NCI-H1048 (cell line): ENCODE data around the gene CDC42SE1.

Experiments used
- DNase-seq: peaks from one replicate; lab custom pipeline; 2025; lab: John Stamatoyannopoulos, UW

Gene CDC42SE1

DNA sequence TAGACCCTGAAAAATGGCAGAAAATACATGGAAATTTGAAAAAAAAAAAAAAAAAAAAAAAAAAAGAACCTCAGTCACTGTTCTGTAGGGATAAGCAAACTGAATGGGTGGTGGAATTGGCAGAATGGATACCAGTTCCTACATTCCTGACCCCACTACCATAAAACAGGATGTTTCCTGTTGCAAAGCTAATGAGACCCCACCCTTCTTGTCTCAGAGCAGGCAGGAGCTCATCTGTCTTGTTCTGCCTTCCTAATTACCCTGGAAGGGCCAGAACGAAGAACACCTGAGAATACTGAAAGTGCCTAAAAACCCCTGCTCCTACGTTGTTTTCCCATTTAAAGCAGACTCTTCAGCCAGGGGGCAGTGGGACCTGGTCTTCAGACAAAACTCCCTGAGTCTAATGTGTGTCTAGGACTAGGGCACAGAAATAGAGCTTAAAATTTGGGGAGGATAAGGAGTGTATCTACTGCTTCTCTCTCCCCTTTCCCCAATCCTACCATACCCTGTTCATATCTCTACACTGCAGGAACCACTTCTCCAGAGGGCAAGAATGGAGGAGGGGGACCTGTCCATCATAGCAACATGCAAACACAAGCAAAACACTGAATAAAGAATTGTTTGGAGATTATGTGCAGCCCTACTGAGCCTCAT lies 7.9 kb downstream of the CDC42SE1 start:
- no peak for DNase-seq

DNA sequence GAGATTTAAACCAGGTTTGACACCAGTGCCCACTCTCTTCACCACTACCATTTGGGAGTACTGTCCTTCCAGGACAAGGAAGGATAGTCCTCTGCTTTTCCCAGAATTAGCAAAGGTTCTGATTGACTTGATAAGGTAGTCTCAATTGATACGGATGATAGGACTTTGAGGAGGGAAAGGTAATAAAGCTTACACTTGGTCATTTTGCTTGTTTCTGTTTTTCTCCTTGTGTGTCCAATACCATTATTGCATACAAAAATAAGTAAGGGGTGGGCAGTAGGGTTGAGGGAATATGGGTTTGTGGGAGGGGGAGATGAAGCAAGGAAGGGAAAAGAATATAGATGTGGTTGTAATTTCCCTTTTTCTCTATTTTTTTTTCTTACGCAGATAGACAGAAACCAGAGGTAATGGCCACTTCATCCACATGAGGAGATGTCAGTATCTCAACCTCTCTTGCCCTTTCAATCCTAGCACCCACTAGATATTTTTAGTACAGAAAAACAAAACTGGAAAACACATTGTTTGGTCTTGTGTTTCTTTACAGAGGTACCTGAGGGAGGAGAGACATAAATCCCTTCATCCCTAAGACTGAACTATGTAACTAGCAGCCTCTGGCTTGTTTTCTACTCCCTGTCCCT lies 9.3 kb downstream of the CDC42SE1 start:
- DNase-seq: no peak

DNA sequence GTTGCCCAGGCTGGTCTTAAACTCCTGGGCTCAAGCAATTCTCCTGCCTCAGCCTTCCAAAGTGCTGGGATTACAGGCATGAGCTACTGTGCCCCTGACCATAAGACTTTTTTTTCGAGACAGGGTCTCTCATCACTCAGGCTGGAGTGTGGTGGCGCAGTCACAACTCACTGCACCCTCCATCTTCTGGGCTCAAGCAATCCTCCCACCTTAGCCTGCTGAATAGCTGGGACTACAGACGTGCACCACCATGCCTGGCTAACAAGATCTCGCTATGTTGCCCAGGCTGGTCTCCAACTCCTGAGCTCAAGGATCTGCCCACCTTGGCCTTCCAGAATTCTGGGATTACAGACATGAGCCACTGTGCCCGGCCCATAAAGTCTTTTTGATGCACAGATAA lies 10.0 kb downstream of the CDC42SE1 start:
- DNase-seq: no peak

DNA sequence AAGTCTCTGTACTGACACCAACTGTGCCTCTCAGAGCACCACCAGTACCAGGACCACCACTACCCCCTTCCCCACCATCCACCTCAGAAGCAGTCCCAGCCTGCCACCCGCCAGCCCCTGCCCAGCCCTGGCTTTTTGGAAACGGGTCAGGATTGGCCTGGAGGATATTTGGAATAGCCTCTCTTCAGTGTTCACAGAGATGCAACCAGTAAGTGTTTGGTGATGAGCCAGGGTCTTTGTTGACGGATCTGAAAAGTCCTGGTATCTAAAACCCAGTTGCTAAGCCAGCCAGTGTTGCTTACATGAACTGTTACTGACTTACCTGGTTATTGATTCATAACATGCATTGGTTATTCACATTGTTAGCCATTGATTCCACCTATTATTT lies 10.8 kb downstream of the CDC42SE1 start:
- DNase-seq: no peak

DNA sequence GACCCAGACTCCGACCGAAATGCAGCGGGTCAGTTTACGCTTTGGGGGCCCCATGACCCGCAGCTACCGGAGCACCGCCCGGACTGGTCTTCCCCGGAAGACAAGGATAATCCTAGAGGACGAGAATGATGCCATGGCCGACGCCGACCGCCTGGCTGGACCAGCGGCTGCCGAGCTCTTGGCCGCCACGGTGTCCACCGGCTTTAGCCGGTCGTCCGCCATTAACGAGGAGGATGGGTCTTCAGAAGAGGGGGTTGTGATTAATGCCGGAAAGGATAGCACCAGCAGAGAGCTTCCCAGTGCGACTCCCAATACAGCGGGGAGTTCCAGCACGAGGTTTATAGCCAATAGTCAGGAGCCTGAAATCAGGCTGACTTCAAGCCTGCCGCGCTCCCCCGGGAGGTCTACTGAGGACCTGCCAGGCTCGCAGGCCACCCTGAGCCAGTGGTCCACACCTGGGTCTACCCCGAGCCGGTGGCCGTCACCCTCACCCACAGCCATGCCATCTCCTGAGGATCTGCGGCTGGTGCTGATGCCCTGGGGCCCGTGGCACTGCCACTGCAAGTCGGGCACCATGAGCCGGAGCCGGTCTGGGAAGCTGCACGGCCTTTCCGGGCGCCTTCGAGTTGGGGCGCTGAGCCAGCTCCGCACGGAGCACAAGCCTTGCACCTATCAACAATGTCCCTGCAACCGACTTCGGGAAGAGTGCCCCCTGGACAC lies 11.3 kb downstream of the CDC42SE1 start:
- no peak for DNase-seq

DNA sequence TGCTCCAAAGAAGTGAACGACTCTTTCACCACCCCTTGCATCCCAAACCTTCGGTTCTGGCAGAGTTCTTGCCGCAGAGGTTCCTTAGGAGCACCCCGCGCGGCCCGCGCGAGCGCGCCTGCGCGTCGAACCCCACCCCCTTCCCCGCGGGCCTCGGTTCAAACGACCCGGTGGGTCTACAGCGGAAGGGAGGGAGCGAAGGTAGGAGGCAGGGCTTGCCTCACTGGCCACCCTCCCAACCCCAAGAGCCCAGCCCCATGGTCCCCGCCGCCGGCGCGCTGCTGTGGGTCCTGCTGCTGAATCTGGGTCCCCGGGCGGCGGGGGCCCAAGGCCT lies 11.9 kb downstream of the CDC42SE1 start, which contains the start of gene C1orf56:
C1orf56 (plus strand) TSS at position 161 of the 334 bp plus-strand sequence; CDS start at position 258, 97 bp downstream.
- peak; percentile 55 for DNase-seq

DNA sequence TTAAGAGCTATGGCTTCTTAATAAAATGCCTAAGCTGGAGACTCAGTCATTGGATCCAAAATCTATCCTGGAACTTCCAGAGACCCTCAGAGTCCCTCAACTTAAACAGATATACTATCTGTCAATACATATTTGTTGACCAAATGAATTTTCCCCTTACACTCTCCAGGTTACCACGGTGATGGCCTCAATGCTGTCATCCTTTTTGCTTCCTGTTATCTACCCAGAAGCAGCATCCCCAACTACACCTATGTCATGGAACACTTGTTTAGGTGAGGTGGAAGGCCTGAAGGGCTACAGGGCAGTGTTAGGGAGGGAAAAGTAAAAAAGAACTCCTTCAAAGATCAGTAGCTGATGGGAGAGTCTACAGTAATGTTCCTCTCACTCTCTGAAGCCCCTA lies 16.3 kb downstream of the CDC42SE1 start:
- no peak for DNase-seq

DNA sequence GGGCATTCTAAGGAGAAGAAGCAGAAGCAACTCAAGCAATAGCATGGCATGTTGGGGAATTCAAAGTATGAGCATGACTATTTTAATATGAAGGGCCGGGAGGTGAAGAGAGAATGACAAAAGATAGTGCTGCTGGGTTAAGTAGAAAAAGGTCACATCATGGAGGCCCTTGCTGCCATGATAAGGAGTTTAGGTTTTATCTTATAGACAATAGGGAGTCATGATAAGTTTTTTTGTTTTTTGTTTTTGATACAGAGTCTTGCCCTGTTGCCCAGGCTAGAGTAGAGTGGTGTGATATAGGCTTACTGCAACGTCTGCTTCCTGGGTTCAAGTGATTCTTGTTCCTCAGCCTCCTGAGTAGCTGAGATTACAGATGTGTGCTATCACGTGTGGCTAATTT lies 19.9 kb downstream of the CDC42SE1 start:
- DNase-seq: no peak

DNA sequence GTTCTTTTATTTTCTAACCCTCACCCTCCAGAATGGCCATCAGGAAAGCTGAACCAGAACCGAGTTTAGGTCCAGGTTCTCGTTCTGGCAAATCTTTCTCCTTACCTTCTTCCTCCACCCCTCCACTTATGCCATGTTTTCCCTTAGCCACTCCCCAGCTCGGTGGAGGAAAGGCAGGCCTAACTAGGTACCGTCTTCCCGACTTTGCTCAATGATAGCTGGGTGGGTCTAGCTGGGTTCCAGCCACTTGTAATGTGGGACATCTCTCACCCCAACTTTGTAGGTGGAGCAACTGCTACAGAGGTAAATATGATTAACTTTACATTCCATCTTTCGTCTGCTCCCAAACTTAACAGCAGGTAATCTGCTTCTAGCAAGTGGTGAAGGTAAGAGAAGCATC lies 22.4 kb downstream of the CDC42SE1 start:
- DNase-seq: no peak

DNA sequence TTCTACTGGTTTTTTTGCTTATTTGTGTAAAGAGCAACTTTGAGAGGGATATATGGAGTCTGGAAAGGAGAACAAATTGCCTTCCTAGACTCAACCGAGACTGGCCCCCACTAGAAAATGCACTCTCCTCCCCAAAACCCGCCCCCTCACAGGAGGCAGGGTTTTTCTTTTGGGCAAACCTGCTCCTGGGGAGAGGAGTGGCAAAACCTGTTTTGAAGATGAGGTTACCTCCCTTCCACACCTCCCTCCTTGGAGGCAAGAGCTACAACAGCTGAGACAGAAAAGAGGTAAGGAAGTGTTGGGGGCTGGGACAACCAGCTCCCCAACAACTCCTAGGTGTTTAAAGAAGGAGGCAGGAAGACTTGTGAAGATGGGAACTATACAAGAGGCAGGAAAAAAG lies 23.1 kb downstream of the CDC42SE1 start, which contains the start of gene BNIPL:
BNIPL (plus strand) TSS at position 231 of the 400 bp plus-strand sequence; CDS start at position 371, 140 bp downstream.
- DNase-seq: no peak

DNA sequence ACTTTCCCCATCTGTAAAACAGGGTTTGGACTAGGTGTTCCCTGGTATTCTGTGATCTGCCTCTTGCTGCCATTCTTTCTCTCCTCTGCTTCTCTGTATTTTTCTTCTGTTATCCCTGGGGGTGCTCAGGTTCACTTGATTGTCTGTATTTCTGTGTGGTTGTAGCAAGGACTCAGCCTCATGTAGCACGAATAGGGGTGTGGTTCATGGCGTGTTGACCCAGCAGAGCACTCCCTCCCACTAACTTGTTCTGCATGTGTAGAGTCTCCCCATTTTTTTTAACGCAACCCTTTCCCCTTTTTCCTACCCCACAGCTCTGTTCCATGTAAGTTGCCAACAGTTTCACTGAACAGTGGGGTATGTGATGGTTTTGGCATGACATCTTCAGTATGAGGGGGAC lies 24.3 kb downstream of the CDC42SE1 start:
- DNase-seq: no peak

DNA sequence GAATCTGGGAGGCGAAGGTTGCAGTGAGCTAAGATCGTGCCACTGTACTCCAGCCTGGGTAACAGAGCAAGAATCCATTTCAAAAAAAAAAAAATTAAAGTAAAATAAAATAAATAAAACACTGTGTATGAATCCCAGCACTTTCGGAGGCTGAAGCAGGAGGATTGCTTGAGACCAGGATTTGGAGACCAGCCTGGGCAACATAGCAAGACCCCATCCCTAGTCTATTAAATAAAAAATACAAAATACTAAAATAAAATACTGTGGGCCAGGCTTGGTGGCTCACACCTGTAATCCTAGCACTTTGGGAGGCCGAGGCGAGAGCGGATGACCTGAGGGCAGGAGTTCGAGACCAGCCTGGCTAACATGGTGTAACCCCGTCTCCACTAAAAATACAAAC lies 27.3 kb downstream of the CDC42SE1 start:
- DNase-seq: no peak

DNA sequence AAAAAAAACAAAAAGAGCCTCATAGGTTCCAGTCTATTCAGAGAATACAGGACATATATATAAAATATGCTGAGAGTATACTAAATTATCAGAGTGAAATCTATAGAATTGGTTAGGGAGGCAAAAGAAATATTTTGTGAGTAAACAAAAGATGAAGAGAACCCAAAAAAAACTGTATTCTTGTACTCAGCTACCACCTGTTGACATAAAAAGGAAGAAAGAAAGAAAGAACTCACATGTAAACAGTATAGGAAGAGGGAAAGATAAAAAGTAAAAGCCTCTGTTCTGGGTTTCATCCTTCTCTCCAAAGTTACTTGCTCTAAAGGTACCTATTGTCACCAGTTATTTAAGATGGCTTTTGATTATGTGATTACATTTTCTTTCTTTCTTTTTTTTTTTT lies 33.0 kb downstream of the CDC42SE1 start:
- DNase-seq: no peak

DNA sequence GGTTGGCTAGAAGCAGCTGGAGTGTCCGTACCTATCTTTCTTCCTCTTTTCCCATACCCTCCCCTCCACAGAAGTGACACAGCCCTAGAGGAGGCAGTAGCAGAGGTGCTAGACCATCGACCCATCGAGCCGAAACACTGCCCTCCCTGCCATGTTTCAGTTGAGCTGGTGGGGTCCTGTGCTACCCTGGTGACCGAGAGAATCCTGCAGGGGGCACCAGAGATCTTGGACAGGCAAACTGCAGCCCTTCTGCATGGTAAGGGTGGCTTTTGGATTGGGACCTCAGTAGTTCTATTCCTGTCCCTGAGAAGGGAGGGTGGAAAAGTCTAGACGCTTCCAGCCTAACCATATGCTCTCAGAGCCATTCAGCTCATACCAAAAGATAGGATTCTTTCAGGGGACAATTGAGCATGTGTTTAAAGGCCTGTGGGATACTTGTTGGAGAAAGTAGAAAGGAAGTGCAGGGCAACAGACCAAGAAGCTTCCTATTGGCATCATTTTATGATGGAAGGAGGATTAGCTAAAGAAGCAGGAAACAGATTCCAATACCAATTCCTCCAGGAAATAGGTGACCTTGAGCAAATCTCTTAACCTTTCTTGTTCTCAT lies 34.8 kb downstream of the CDC42SE1 start:
- DNase-seq: peak; percentile 23

DNA sequence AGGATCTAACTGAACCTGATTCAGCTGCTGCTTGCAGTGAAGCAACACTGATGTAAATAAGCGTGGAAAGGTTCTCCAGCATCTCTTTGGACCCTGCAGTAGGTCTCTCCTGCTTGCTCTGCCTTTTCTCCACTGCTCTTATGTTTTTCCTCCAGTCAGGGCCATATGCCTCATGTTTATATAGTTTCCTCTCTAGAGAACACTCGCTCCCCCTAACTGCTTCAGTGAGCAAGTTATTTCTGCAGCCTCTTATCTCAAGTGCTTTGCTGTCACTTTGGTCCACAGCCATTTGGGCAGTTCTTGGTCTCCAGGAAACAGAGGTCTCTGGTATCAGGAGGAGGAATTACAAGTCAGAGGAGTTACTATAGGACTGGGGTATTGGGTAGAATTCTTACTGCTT lies 45.9 kb downstream of the CDC42SE1 start:
- DNase-seq: no peak

DNA sequence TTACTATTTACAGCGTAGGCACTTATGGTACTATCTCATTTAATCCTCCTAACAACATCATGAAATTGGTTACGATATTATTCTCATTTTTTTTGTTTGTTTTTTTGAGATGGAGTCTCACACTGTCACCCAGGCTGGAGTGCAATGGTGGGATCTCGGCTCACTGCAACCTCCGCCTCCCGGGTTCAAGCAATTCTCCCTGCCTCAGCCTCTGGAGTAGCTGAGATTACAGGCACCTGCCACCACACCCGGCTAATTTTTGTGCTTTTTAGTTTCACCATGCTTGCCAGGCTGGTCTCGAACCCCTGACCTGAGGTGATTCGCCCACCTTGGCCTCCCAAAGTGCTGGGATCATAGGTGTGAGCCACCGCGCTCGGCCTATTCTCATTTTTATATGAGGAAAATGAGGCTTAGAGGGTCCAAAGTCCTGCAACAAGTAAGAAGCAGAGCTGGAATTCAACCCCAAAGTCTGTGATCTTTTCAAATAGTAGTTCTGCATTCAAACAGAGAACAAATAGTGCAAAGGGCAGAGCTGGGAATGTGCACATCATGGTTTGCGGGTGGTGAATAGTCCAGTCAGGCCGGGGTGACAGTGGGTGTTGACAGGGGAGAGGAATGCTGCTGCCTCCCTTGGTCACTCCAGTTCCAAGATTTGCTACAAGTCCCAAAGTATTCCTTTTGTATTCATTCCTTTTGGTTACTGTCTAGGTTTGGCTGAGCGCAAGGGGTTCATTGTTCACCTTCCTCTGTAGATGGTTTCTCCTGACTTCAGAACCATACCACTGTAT lies 46.5 kb downstream of the CDC42SE1 start:
- DNase-seq: no peak

DNA sequence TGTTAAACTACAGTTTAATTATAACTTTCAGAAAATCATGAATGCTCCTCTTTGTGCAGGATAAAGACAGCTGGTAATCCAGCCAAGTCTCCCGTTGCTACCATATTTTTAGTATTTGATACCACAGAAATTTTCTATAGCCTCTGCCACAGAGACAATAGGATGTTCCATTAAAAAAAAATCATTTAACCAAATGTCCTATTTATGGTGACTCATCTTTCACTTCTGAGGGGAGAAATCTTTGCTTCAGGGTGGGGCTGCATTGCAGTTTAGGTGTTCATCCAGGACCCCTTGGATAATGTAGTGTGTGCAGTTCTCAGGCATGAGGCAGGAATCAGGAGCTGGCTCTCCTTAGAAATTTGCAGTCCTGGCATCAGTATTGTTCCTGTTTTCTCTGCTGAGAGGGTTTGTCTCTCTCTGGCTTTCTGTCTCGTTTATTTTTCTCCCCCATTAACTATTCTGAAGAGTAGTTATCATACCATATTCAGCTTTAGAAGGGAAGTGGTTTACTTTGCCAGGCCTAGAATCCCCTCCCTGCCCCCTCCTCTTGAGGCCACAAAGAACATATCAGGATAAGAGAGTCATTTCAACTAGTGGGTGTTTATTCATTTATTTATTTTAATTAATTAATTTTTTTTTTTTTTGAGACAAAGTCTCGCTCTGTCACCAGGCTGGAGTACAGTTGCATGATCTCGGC lies 48.1 kb downstream of the CDC42SE1 start:
- no peak for DNase-seq

DNA sequence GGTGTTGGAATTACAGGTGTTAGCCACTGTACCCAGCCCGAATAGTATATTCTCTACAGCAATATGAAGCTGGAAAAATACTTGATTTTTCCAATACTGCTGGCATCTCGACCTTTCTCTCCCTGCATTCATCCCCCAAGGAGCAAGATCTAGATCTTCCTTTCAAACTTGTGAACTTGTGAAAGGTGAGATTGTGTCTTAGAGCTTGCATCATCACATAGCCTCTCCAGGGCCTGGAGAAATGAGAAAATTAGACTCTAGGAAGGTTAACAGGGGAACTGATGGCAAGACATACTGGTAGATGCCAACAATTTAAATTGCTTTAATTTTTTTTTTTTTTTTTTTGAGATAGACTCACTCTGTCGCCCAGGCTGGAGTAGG lies 49.1 kb downstream of the CDC42SE1 start:
- no peak for DNase-seq

DNA sequence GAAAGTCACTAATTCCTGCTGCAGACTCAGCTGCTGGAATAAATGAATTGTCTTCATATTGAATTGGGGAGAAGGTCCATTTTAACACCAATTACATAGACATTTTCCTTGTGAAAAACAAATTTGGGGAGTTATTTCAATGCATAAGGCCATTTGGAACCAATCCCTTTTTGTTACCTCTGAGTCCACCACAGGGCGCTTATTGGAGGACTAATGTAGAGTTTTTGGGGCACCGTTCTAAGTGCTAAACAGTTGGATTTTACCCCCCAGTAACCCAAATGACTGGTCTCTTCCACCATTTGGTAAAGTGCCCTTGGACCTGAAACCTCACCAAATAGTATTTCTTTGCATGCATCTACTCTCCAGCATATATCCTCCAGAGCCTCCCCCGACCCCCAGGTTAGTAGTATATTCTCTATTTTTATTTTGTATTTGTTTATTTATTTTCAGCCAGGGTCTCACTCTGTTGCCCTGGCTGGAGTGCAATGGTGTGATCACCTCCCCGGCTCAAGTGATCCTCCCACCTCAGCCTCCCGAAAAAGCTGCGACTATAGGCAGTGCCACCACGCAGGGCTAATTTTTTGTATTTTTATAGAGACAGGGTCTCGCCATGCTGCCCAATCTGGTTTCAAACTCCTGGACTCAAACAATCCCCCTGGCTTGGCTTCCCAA lies 49.6 kb downstream of the CDC42SE1 start:
- no peak for DNase-seq

DNA sequence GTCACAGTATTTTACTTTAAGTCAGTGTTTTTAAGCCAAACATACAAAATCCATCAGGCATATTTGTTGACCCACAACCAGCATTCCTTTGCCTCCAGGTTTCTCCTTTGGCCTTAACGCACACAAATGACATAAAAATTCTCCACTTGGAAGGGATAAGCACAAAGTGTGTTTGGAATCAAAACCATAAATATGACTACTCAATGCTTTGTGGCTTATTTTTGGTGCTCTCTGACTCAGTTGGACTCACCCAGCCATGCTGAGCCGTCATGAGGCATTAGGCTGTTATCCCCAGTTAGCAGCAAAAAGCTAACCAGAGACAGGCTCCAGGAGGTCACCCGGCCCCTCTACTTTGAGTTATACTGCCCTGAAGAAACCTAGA lies 50.2 kb downstream of the CDC42SE1 start:
- DNase-seq: no peak
